ENCODE data around the gene DPYSL4.

DPYSL4 gene

GRCh38 chr10:132240581-132240980 lies 53.8 kb downstream of the DPYSL4 start:
- no peak overlapping the region for H3K27ac ChIP-seq (ENCODE audit: low read depth, low read length)
- H3K9me3 ChIP-seq (ENCODE audit: control insufficient read depth, insufficient read depth, low read length) = no peaks in the 10 kb centered on the region
- no peaks in the 10 kb centered on the region for H3K4me1 ChIP-seq (ENCODE audit: control insufficient read depth, low read length)
- no peak overlapping the region for H3K4me3 ChIP-seq (ENCODE audit: low read length)
- TF ChIP-seq EZH2phosphoT487 (IDR thresholded peaks at IDR 0.05; ENCODE audit: borderline replicate concordance, low read length) = no peak
- TF ChIP-seq CTCF (IDR thresholded peaks at IDR 0.05; ENCODE audit: low read depth, low read length, poor library complexity, severe bottlenecking) = no peak
- no peaks in the 10 kb centered on the region for H3K27me3 ChIP-seq (ENCODE audit: control insufficient read depth, low read length)
- no peaks in the 10 kb centered on the region for H3K9me2 ChIP-seq (replicated peaks; ENCODE audit: control insufficient read depth, low read length)
- no peaks in the 10 kb centered on the region for H3K79me2 ChIP-seq (ENCODE audit: control insufficient read depth, low read length)
- H3F3A ChIP-seq (ENCODE audit: control insufficient read depth, insufficient read depth) = no peaks in the 10 kb centered on the region
- H3K36me3 ChIP-seq (ENCODE audit: control insufficient read depth, low read length) = no peaks in the 10 kb centered on the region
- no peak overlapping the region for H3K4me2 ChIP-seq (ENCODE audit: low read length)
- H4K20me1 ChIP-seq (ENCODE audit: control insufficient read depth, insufficient read depth, low read depth, low read length) = no peaks in the 10 kb centered on the region

- Histone ChIP-seq H3K79me2 (ENCODE audit: control insufficient read depth, low read length) (no peaks in the 10 kb centered on the region), H3K27ac (ENCODE audit: low read depth, low read length) (no peak overlapping the region), H3K36me3 (ENCODE audit: control insufficient read depth, low read length) (no peaks in the 10 kb centered on the region), H3K4me2 (ENCODE audit: low read length) (no peak overlapping the region), H3F3A (ENCODE audit: control insufficient read depth, insufficient read depth) (no peaks in the 10 kb centered on the region), H3K4me1 (ENCODE audit: control insufficient read depth, low read length) (no peaks in the 10 kb centered on the region), H3K9me3 (ENCODE audit: control insufficient read depth, insufficient read depth, low read length) (no peaks in the 10 kb centered on the region), H3K4me3 (ENCODE audit: low read length) (no peak overlapping the region), H3K27me3 (ENCODE audit: control insufficient read depth, low read length) (no peaks in the 10 kb centered on the region), H3K9me2 (replicated peaks; ENCODE audit: control insufficient read depth, low read length) (no peaks in the 10 kb centered on the region), H4K20me1 (ENCODE audit: control insufficient read depth, insufficient read depth, low read depth, low read length) (no peaks in the 10 kb centered on the region)
- TF ChIP-seq CTCF (IDR thresholded peaks at IDR 0.05; ENCODE audit: low read depth, low read length, poor library complexity, severe bottlenecking) = no peak
- no peak for TF ChIP-seq EZH2phosphoT487 (IDR thresholded peaks at IDR 0.05; ENCODE audit: borderline replicate concordance, low read length)
Measured at GRCh38 chr10:132241086-132241485, 54.3 kb downstream of the DPYSL4 start.

GRCh38 chr10:132241496-132241895 lies 54.7 kb downstream of the DPYSL4 start:
- no peaks in the 10 kb centered on the region for H4K20me1 ChIP-seq (ENCODE audit: control insufficient read depth, insufficient read depth, low read depth, low read length)
- no peaks in the 10 kb centered on the region for H3K4me1 ChIP-seq (ENCODE audit: control insufficient read depth, low read length)
- H3K9me3 ChIP-seq (ENCODE audit: control insufficient read depth, insufficient read depth, low read length) = no peaks in the 10 kb centered on the region
- no peaks in the 10 kb centered on the region for H3F3A ChIP-seq (ENCODE audit: control insufficient read depth, insufficient read depth)
- H3K36me3 ChIP-seq (ENCODE audit: control insufficient read depth, low read length) = no peaks in the 10 kb centered on the region
- H3K79me2 ChIP-seq (ENCODE audit: control insufficient read depth, low read length) = no peaks in the 10 kb centered on the region
- no peak for TF ChIP-seq EZH2phosphoT487 (IDR thresholded peaks at IDR 0.05; ENCODE audit: borderline replicate concordance, low read length)
- TF ChIP-seq CTCF (IDR thresholded peaks at IDR 0.05; ENCODE audit: low read depth, low read length, poor library complexity, severe bottlenecking) = no peak
- no peak overlapping the region for H3K4me3 ChIP-seq (ENCODE audit: low read length)
- H3K9me2 ChIP-seq (replicated peaks; ENCODE audit: control insufficient read depth, low read length) = no peaks in the 10 kb centered on the region
- no peak overlapping the region for H3K4me2 ChIP-seq (ENCODE audit: low read length)
- no peaks in the 10 kb centered on the region for H3K27me3 ChIP-seq (ENCODE audit: control insufficient read depth, low read length)
- no peak overlapping the region for H3K27ac ChIP-seq (ENCODE audit: low read depth, low read length)
